Panc1 (cell line): Measurements from ENCODE around the gene CLCNKA. TPM values are rescaled to one million over a fixed set of nuclear protein-coding genes. Genes with fewer than 3 reads are reported as not detected.

ENCODE experiments used
- ATAC-seq: fragments of 200-7000 bp; cut with Tn5 transposase; 2 replicates; pipeline ENCODE4 v1.9.1; 2020; ENCODE audit warnings: mild to moderate bottlenecking, moderate library complexity
- BruUV-seq: library from RNA; stranded (reverse); fragments of 400-500 nt; replicated peaks from 2 replicates; lab custom pipeline; 2021; lab: Mats Ljungman, UMichigan
- CTCF ChIA-PET: fragments of 300-600 bp; sonication (Branson Sonifier 250); formaldehyde crosslinking; loops from one replicate; lab custom pipeline; 2022; ENCODE audit warnings: antibody characterized with exemption; lab: Charles Lee
- POLR2A ChIA-PET: fragments of 300-600 bp; sonication (Branson Sonifier 250); formaldehyde crosslinking; loops from one replicate; lab custom pipeline; 2022; ENCODE audit warnings: antibody characterized with exemption; lab: Charles Lee
- DNase-seq: peaks from one replicate; pipeline ENCODE4 v3.0.0-alpha.2; 2010; ENCODE audit warnings: low read depth, low spot score
- H3K27ac ChIP-seq: 2 replicates; pipeline ENCODE4 v1.5.1; 2011; ENCODE audit warnings: mild to moderate bottlenecking, low read length, inconsistent platforms
- H3K27me3 ChIP-seq: fragments of 200-500 bp; sonication (Bioruptor generic); 2 replicates; pipeline ENCODE4 v1.6.0; 2014; ENCODE audit warnings: low read length, inconsistent platforms; ENCODE audit not compliant: control insufficient read depth, insufficient read depth
- H3K36me3 ChIP-seq: fragments of 200-500 bp; sonication (Bioruptor generic); 2 replicates; pipeline ENCODE4 v1.5.1; 2014; ENCODE audit warnings: inconsistent platforms, mild to moderate bottlenecking, low read length, moderate library complexity; ENCODE audit not compliant: control insufficient read depth, insufficient read depth
- H3K4me1 ChIP-seq: 2 replicates; pipeline ENCODE4 v1.5.1; 2011; ENCODE audit warnings: inconsistent platforms, mild to moderate bottlenecking, low read length, moderate library complexity; ENCODE audit not compliant: control insufficient read depth, insufficient read depth
- H3K4me3 ChIP-seq, 2 experiments: 2 replicates each; pipeline ENCODE4 v1.5.1; 2011 to 2012; ENCODE audit warnings: low read depth in 2 of 2, low read length in 2 of 2, mild to moderate bottlenecking in 2 of 2, inconsistent platforms in 1 of 2, moderate library complexity in 1 of 2
- H3K9me3 ChIP-seq: fragments of 200-500 bp; sonication (Bioruptor generic); 2 replicates; pipeline ENCODE4 v1.5.1; 2014; ENCODE audit warnings: low read depth, mild to moderate bottlenecking, inconsistent platforms, low read length, moderate library complexity; ENCODE audit not compliant: control insufficient read depth, insufficient read depth
- CTCF ChIP-seq: fragments of 450-650 bp; IDR thresholded peaks from 2 replicates; pipeline ENCODE4 v1.5.1; 2017; ENCODE audit warnings: mild to moderate bottlenecking
- POLR2AphosphoS5 ChIP-seq: IDR thresholded peaks from 2 replicates; pipeline ENCODE4 v1.6.1; 2012; ENCODE audit warnings: mild to moderate bottlenecking, low read depth, low read length, moderate library complexity
- REST ChIP-seq, 2 experiments: IDR thresholded peaks; 2 replicates each; pipeline ENCODE4 v1.6.1; 2011 to 2012; ENCODE audit warnings: low read depth in 2 of 2, control low read depth in 1 of 2, low read length in 1 of 2, mild to moderate bottlenecking in 1 of 2, moderate library complexity in 1 of 2; ENCODE audit not compliant: insufficient read depth in 1 of 2
- SIN3A ChIP-seq: IDR thresholded peaks from 2 replicates; pipeline ENCODE4 v1.6.1; 2012; ENCODE audit warnings: low read depth, mild to moderate bottlenecking, low read length, moderate library complexity, borderline replicate concordance; ENCODE audit not compliant: insufficient read depth
- TCF7L2 ChIP-seq: IDR thresholded peaks from 2 replicates; pipeline ENCODE4 v1.6.1; 2011; ENCODE audit warnings: mild to moderate bottlenecking, low read depth, low read length, inconsistent platforms
- in situ Hi-C: cut with HindIII; loops from 2 replicates; pipeline ENCODE4 v1.10.0; 2016; ENCODE audit warnings: low sequenced_read_pairs, low pct_unique_long_range_greater_than_20kb
- intact Hi-C: fragments of 100-400 bp; cut with micrococcal nuclease; formaldehyde crosslinking; loops from one replicate; pipeline ENCODE4 v1.10.0; 2022; ENCODE audit not compliant: unreplicated experiment
- total RNA-seq: library from RNA; stranded (reverse); gene quantifications from one replicate; pipeline ENCODE4 v1.2.1, GENCODE V29; 2021; ENCODE audit not compliant: unreplicated experiment

CLCNKA gene
- total RNA-seq, 1 experiment from 2014 or later: 0.57 TPM

- DNase-seq (no peak), ATAC-seq (no peak)
- Histone ChIP-seq H3K4me1 (no peaks in the 10 kb centered on the region), H3K27ac (no peak overlapping the region), H3K4me3 (no peak overlapping the region), H3K36me3 (no peaks in the 10 kb centered on the region), H3K9me3 (no peaks in the 10 kb centered on the region), H3K27me3 (no peaks in the 10 kb centered on the region)
- POLR2A ChIA-PET: no interaction called here
- no peak for TF ChIP-seq SIN3A
- in situ Hi-C loops: no loop called here
- intact Hi-C loops: loop anchor here (10.0 kb wide), 1 partner anchor 195 kb away; no protein-coding TSS in a partner anchor
- CTCF ChIA-PET: no interaction called here
- no TSS peak for BruUV-seq
Observed at GRCh38 chr1:15989776-15990175, 32.1 kb upstream of the CLCNKA start.

GRCh38 chr1:15991427-15992186 lies 30.2 kb upstream of the CLCNKA start:
- H3K4me3 ChIP-seq: no peak overlapping the region
- H3K4me1 ChIP-seq: no peaks in the 10 kb centered on the region
- ChIA-PET CTCF (no interaction called here), POLR2A (no interaction called here)
- H3K27ac ChIP-seq: no peak overlapping the region
- in situ Hi-C loops (no loop called here), intact Hi-C loops (loop anchor here (10.0 kb wide), 1 partner anchor 197 kb away; no protein-coding TSS in a partner anchor)
- no TSS peak for BruUV-seq
- no peaks in the 10 kb centered on the region for H3K36me3 ChIP-seq
- no peaks in the 10 kb centered on the region for H3K27me3 ChIP-seq
- DNase-seq (no peak), ATAC-seq (no peak)
- H3K9me3 ChIP-seq: no peaks in the 10 kb centered on the region
- TF ChIP-seq REST (IDR thresholded peaks at IDR 0.05; ENCODE audit: insufficient read depth in 1 of 2, low read depth in 2 of 2, low read length in 1 of 2) (no peak), SIN3A (no peak)

GRCh38 chr1:15992187-15992553 lies 29.7 kb upstream of the CLCNKA start:
- TF ChIP-seq CTCF: no peak
- TF ChIP-seq TCF7L2: no peak
- no peak for TF ChIP-seq POLR2AphosphoS5
- no peak for TF ChIP-seq REST (IDR thresholded peaks at IDR 0.05; ENCODE audit: insufficient read depth in 1 of 2, low read depth in 2 of 2, low read length in 1 of 2)
- TF ChIP-seq SIN3A: no peak
- DNase-seq (no peak), ATAC-seq (no peak)
- CTCF ChIA-PET: no interaction called here
- Histone ChIP-seq H3K9me3 (no peaks in the 10 kb centered on the region), H3K27ac (no peak overlapping the region), H3K4me3 (no peak overlapping the region), H3K27me3 (no peaks in the 10 kb centered on the region), H3K4me1 (no peaks in the 10 kb centered on the region), H3K36me3 (no peaks in the 10 kb centered on the region)
- in situ Hi-C loops (no loop called here), intact Hi-C loops (loop anchor here (10.0 kb wide), 1 partner anchor 197 kb away; no protein-coding TSS in a partner anchor)
- POLR2A ChIA-PET: no interaction called here
- BruUV-seq: no TSS peak
